ENCODE measurements around the gene KCNE3. TPM values are rescaled to one million over a fixed set of nuclear protein-coding genes. Genes with fewer than 3 reads are reported as not detected.

The KCNE3 gene
- total and polyA plus RNA-seq, 2 of the 4 experiments (the other 2 are of a cell fraction), result 0.05 to 0.18 TPM

- in situ Hi-C loops (cut with MboI; ENCODE audit: low sequenced_read_pairs), result loop anchor here (10.0 kb wide), 1 partner anchor 479 kb away; no protein-coding TSS in a partner anchor
- Histone ChIP-seq H2AFZ (replicated peaks; ENCODE audit: low read length, poor library complexity) (no peak overlapping the region), H2BK5ac (ENCODE audit: low read depth, low read length, poor library complexity, severe bottlenecking) (no peak overlapping the region), H3K9me3 (ENCODE audit: control insufficient read depth, insufficient read depth, low read length) (no peaks in the 10 kb centered on the region), H3K9me1 (ENCODE audit: insufficient read depth, low read length) (no peaks in the 10 kb centered on the region), H3K4ac (ENCODE audit: low read depth, low read length) (no peak overlapping the region), H3K27ac (ENCODE audit: insufficient read depth, low read length) (no peak overlapping the region), H3K27me3 (ENCODE audit: control insufficient read depth, insufficient read depth, low read length) (no peaks in the 10 kb centered on the region; the same call in 1 of the 2 replicates), H4K20me1 (ENCODE audit: insufficient read depth, low read length) (no peaks in the 10 kb centered on the region), H2AK5ac (ENCODE audit: low read depth, low read length) (no peak overlapping the region), H3K4me1 (ENCODE audit: control insufficient read depth, insufficient read depth, low read length) (peaks cover 4% of the 10 kb centered on the region), H3K18ac (ENCODE audit: low read depth, low read length) (no peak overlapping the region), H3K23ac (ENCODE audit: low read depth, low read length) (no peak overlapping the region), H3K9ac (ENCODE audit: low read depth, low read length) (no peak overlapping the region), H4K5ac (ENCODE audit: low read depth, low read length) (no peak overlapping the region), H3K14ac (replicated peaks; ENCODE audit: low read depth, low read length) (no peak overlapping the region), H3K36me3 (ENCODE audit: control insufficient read depth, insufficient read depth, low read length) (no peaks in the 10 kb centered on the region), H3K4me2 (ENCODE audit: low read depth, low read length) (no peak overlapping the region), H3K56ac (ENCODE audit: extremely low read depth, insufficient read depth, low read length) (no peak overlapping the region), H2BK20ac (ENCODE audit: low read depth, low read length) (no peak overlapping the region), H3K79me1 (ENCODE audit: low read depth in 1 of 2, low read length in 2 of 2) (no peaks in the 10 kb centered on the region), H2BK120ac (ENCODE audit: low read depth, low read length) (no peak overlapping the region), H2AK9ac (replicated peaks; ENCODE audit: low read depth, low read length, poor library complexity) (no peak overlapping the region), H3K4me3 (ENCODE audit: insufficient read depth, low read depth, low read length) (no peak overlapping the region), H4K91ac (ENCODE audit: insufficient read depth, low read depth, low read length) (no peak overlapping the region), H2BK15ac (ENCODE audit: low read depth, low read length) (no peak overlapping the region), H4K8ac (ENCODE audit: low read depth in 2 of 2, low read length in 2 of 2) (no peak overlapping the region)
- DNase-seq (no peak), ATAC-seq (ENCODE audit: low read depth) (no peak)
- intact Hi-C loops (cut with micrococcal nuclease), result loop anchor here (10.0 kb wide), 1 partner anchor 119 kb away; no protein-coding TSS in a partner anchor
- whole genome bisulfite sequencing, 2 experiments (ENCODE audit: extremely low coverage in 2 of 2, insufficient read length in 1 of 2), result 64% methylated on average over 2 of the region's 9 CpGs; no CpG with 5 or more reads in 1 of the 2 experiments
- dilution Hi-C loops (cut with HindIII; ENCODE audit: low sequenced_read_pairs, unreplicated experiment), result no loop called here
- BruUV-seq (replicated peaks), result no TSS peak
- ChIA-PET CTCF (interaction anchor here (1.0 kb wide), 1 partner anchor 127 kb away, joined by 4 read pairs; no protein-coding TSS in a partner anchor), POLR2A (ENCODE audit: unreplicated experiment) (no interaction called here)
- TF ChIP-seq POLR2A (IDR thresholded peaks at IDR 0.05; ENCODE audit: low read depth, low read length), result no peak
- TF ChIP-seq, protein P1, sequence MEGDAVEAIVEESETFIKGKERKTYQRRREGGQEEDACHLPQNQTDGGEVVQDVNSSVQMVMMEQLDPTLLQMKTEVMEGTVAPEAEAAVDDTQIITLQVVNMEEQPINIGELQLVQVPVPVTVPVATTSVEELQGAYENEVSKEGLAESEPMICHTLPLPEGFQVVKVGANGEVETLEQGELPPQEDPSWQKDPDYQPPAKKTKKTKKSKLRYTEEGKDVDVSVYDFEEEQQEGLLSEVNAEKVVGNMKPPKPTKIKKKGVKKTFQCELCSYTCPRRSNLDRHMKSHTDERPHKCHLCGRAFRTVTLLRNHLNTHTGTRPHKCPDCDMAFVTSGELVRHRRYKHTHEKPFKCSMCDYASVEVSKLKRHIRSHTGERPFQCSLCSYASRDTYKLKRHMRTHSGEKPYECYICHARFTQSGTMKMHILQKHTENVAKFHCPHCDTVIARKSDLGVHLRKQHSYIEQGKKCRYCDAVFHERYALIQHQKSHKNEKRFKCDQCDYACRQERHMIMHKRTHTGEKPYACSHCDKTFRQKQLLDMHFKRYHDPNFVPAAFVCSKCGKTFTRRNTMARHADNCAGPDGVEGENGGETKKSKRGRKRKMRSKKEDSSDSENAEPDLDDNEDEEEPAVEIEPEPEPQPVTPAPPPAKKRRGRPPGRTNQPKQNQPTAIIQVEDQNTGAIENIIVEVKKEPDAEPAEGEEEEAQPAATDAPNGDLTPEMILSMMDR (conservative IDR thresholded peaks at IDR 0.05; ENCODE audit: low read depth, low read length), result no peak
- TF ChIP-seq MXI1 (IDR thresholded peaks at IDR 0.05; ENCODE audit: borderline replicate concordance, low read depth, low read length), result no peak
- TF ChIP-seq RAD21 (IDR thresholded peaks at IDR 0.05; ENCODE audit: low read length), result no peak
- TF ChIP-seq NFE2L2 (IDR thresholded peaks at IDR 0.05; ENCODE audit: low read depth, low read length), result no peak
Measured at GRCh38 chr11:74444173-74444826, 23.0 kb downstream of the KCNE3 start.
